H9 (cell line): ENCODE results near the gene ARID5A. TPM values are rescaled to one million over a fixed set of nuclear protein-coding genes. Genes with fewer than 3 reads are reported as not detected.

Experiments
- DNase-seq: peaks from one replicate; pipeline ENCODE4 v3.0.0-alpha.2; 2017
- H2AFZ ChIP-seq: one replicate; pipeline ENCODE4 v1.6.1; 2013; ENCODE audit warnings: mild to moderate bottlenecking, low read length, control low read depth, moderate library complexity
- H2AK5ac ChIP-seq: 2 replicates; pipeline ENCODE4 v1.6.1; 2013; ENCODE audit warnings: low read length, control low read depth, mixed read lengths; ENCODE audit not compliant: insufficient read length
- H2BK120ac ChIP-seq: one replicate; pipeline ENCODE4 v1.6.1; 2013; ENCODE audit warnings: low read depth, mild to moderate bottlenecking, low read length, control low read depth, inconsistent platforms; ENCODE audit not compliant: poor library complexity, severe bottlenecking
- H2BK12ac ChIP-seq: 2 replicates; pipeline ENCODE4 v1.6.1; 2013; ENCODE audit warnings: low read length, control low read depth, mixed read lengths, low read depth; ENCODE audit not compliant: insufficient read length
- H2BK15ac ChIP-seq: 2 replicates; pipeline ENCODE4 v1.6.1; 2013; ENCODE audit warnings: low read depth, low read length, control low read depth
- H2BK20ac ChIP-seq: one replicate; pipeline ENCODE4 v1.6.1; 2013; ENCODE audit warnings: low read depth, mild to moderate bottlenecking, low read length, control low read depth, inconsistent platforms; ENCODE audit not compliant: poor library complexity, severe bottlenecking
- H2BK5ac ChIP-seq: 2 replicates; pipeline ENCODE4 v1.6.1; 2013; ENCODE audit warnings: low read length, control low read depth, mixed read lengths; ENCODE audit not compliant: insufficient read length
- H3K14ac ChIP-seq: 2 replicates; pipeline ENCODE4 v1.6.1; 2013; ENCODE audit warnings: low read length, control low read depth; ENCODE audit not compliant: insufficient read depth
- H3K18ac ChIP-seq: 2 replicates; pipeline ENCODE4 v1.6.1; 2013; ENCODE audit warnings: low read depth, mild to moderate bottlenecking, mixed read lengths, low read length, control low read depth; ENCODE audit not compliant: insufficient read length
- H3K23ac ChIP-seq: 2 replicates; pipeline ENCODE4 v1.6.1; 2013; ENCODE audit warnings: low read length, control low read depth, mixed read lengths, low read depth; ENCODE audit not compliant: insufficient read length
- H3K23me2 ChIP-seq: 2 replicates; pipeline ENCODE4 v1.6.1; 2013; ENCODE audit warnings: low read depth, mild to moderate bottlenecking, mixed read lengths, low read length, control low read depth; ENCODE audit not compliant: insufficient read length, poor library complexity, severe bottlenecking
- H3K27ac ChIP-seq: 2 replicates; pipeline ENCODE4 v1.5.1; 2013; ENCODE audit warnings: low read length, control low read depth, mixed read lengths, low read depth; ENCODE audit not compliant: insufficient read length
- H3K27me3 ChIP-seq: 2 replicates; pipeline ENCODE4 v1.6.1; 2013; ENCODE audit warnings: low read length, control low read depth, inconsistent platforms; ENCODE audit not compliant: insufficient read depth
- H3K4ac ChIP-seq: 2 replicates; pipeline ENCODE4 v1.6.1; 2013; ENCODE audit warnings: low read depth, mild to moderate bottlenecking, control low read depth, inconsistent platforms, low read length, moderate library complexity
- H3K4me1 ChIP-seq: 2 replicates; pipeline ENCODE4 v1.6.1; 2013; ENCODE audit warnings: low read length, control low read depth, inconsistent platforms; ENCODE audit not compliant: insufficient read depth
- H3K4me2 ChIP-seq: 2 replicates; pipeline ENCODE4 v1.6.1; 2013; ENCODE audit warnings: low read length, control low read depth, mixed read lengths; ENCODE audit not compliant: insufficient read length, insufficient read depth
- H3K56ac ChIP-seq: 2 replicates; pipeline ENCODE4 v1.6.1; 2013; ENCODE audit warnings: low read depth, mild to moderate bottlenecking, mixed read lengths, low read length, control low read depth; ENCODE audit not compliant: insufficient read length
- H3K79me1 ChIP-seq: 2 replicates; pipeline ENCODE4 v1.6.1; 2013; ENCODE audit warnings: low read depth, mild to moderate bottlenecking, moderate library complexity, low read length, control low read depth, inconsistent platforms; ENCODE audit not compliant: insufficient read depth, poor library complexity, severe bottlenecking
- H3K79me2 ChIP-seq: 2 replicates; pipeline ENCODE4 v1.6.1; 2013; ENCODE audit warnings: low read length, control low read depth, inconsistent platforms; ENCODE audit not compliant: insufficient read depth
- H3K9ac ChIP-seq: 2 replicates; pipeline ENCODE4 v1.6.1; 2013; ENCODE audit warnings: low read length, control low read depth, mixed read lengths; ENCODE audit not compliant: insufficient read length; ENCODE audit errors: extremely low read depth
- H3K9me3 ChIP-seq: one replicate; pipeline ENCODE4 v1.6.1; 2013; ENCODE audit warnings: low read depth, low read length, inconsistent platforms; ENCODE audit not compliant: control insufficient read depth
- H3T11ph ChIP-seq: one replicate; pipeline ENCODE4 v1.6.1; 2013; ENCODE audit warnings: mild to moderate bottlenecking, low read length, control low read depth, inconsistent platforms
- H4K20me1 ChIP-seq: one replicate; pipeline ENCODE4 v1.6.1; 2013; ENCODE audit not compliant: control insufficient read depth, insufficient read length, insufficient read depth
- H4K5ac ChIP-seq: 2 replicates; pipeline ENCODE4 v1.6.1; 2013; ENCODE audit warnings: low read depth, mild to moderate bottlenecking, mixed read lengths, low read length, control low read depth; ENCODE audit not compliant: insufficient read length
- H4K8ac ChIP-seq: replicated peaks from 2 replicates; pipeline ENCODE4 v1.6.1; 2013; ENCODE audit warnings: low read length, control low read depth, mixed read lengths, low read depth; ENCODE audit not compliant: insufficient read length
- H4K91ac ChIP-seq: 2 replicates; pipeline ENCODE4 v1.6.1; 2013; ENCODE audit warnings: low read depth, mild to moderate bottlenecking, moderate library complexity, mixed read lengths, low read length, control low read depth; ENCODE audit not compliant: insufficient read length
- H3K27ac Mint-ChIP-seq, 3 experiments: 2 replicates in 2 of 3; 3 replicates in 1 of 3; pipeline ENCODE4 v1.8.0; 2020 to 2021; ENCODE audit warnings: mixed read lengths in 3 of 3, mild to moderate bottlenecking in 1 of 3, moderate library complexity in 1 of 3
- H3K27me3 Mint-ChIP-seq: 2 replicates; pipeline ENCODE4 v1.8.0; 2021; ENCODE audit warnings: low read depth, mild to moderate bottlenecking, moderate library complexity, mixed read lengths
- H3K36me3 Mint-ChIP-seq, 3 experiments: 2 replicates in 2 of 3; 3 replicates in 1 of 3; pipeline ENCODE4 v1.8.0; 2020 to 2021; ENCODE audit warnings: low read depth in 3 of 3, mixed read lengths in 3 of 3; ENCODE audit not compliant: insufficient read depth in 1 of 3
- H3K4me1 Mint-ChIP-seq, 2 experiments: 2 replicates each; pipeline ENCODE4 v1.8.0; 2020; ENCODE audit warnings: mixed read lengths in 2 of 2
- H3K4me3 Mint-ChIP-seq, 2 experiments: 2 replicates in 1 of 2; 3 replicates in 1 of 2; pipeline ENCODE4 v1.8.0; 2020 to 2021; ENCODE audit warnings: mild to moderate bottlenecking in 2 of 2, mixed read lengths in 2 of 2, moderate library complexity in 1 of 2
- H3K9me3 Mint-ChIP-seq, 2 experiments: 2 replicates in 1 of 2; 3 replicates in 1 of 2; pipeline ENCODE4 v1.8.0; 2020; ENCODE audit warnings: mild to moderate bottlenecking in 2 of 2, mixed read lengths in 2 of 2, moderate library complexity in 1 of 2
- CTCF ChIP-seq: fragments of 200-600 bp; sonication (generic); conservative IDR thresholded peaks from 3 replicates; pipeline ENCODE4 v1.8.0; 2021; ENCODE audit warnings: antibody characterized with exemption, mild to moderate bottlenecking
- WGBS: extraction: QIAGEN DNeasy Blood & Tissue Kit; methylation state at CpG from one replicate; pipeline ENCODE4 v1.1.7; 2013; ENCODE audit warnings: missing lambda C conversion rate, low lambda C conversion rate, mixed read lengths; ENCODE audit not compliant: insufficient read length; ENCODE audit errors: extremely low coverage; 5-methylcytosine and 5-hydroxymethylcytosine counted together
- total RNA-seq: library from RNA; stranded (reverse); gene quantifications from 2 replicates; pipeline ENCODE4 v1.2.1, GENCODE V29; 2021

Gene ARID5A
- total RNA-seq, 1 experiment from 2014 or later, result 4.5 TPM

GRCh38 chr2:96526615-96527285 lies 9.8 kb upstream of the ARID5A start:
- Histone ChIP-seq H3K9me3 (no peaks in the 10 kb centered on the region), H3K27ac (no peak overlapping the region), H2AK5ac (no peak overlapping the region), H2BK120ac (no peak overlapping the region), H3K4me2 (peak overlapping the region; percentile 8), H3K9ac (no peak overlapping the region), H4K8ac (no peak overlapping the region), H3K56ac (no peak overlapping the region), H3K18ac (no peak overlapping the region), H3K23me2 (peaks cover 2% of the 10 kb centered on the region), H2BK15ac (no peak overlapping the region), H2BK20ac (no peak overlapping the region), H4K91ac (no peak overlapping the region), H2BK12ac (no peak overlapping the region), H3K4ac (no peak overlapping the region), H3K4me1 (no peaks in the 10 kb centered on the region), H3K14ac (0 out of 2 replicates have a peak overlapping the region, but pooled peaks have one; percentile 20), H3T11ph (no peak overlapping the region), H3K79me1 (no peaks in the 10 kb centered on the region), H3K23ac (no peak overlapping the region), H4K20me1 (no peaks in the 10 kb centered on the region), H3K27me3 (no peaks in the 10 kb centered on the region), H2BK5ac (no peak overlapping the region), H4K5ac (no peak overlapping the region), H2AFZ (no peak overlapping the region), H3K79me2 (no peaks in the 10 kb centered on the region)
- no peak overlapping the region for H3K27ac Mint-ChIP-seq
- H3K36me3 Mint-ChIP-seq, result no peaks in the 10 kb centered on the region
- no peak for TF ChIP-seq CTCF
- H3K4me3 Mint-ChIP-seq, result peak overlapping the region; percentile 40 to 53
- H3K4me1 Mint-ChIP-seq, result peaks cover 4 to 16% of the 10 kb centered on the region in 2 experiments; a peak in 3 of 4 replicates
- WGBS, result no CpG with 5 or more reads among the region's 29 CpGs
- DNase-seq, result no peak
- no peaks in the 10 kb centered on the region for H3K9me3 Mint-ChIP-seq
- peaks cover 68% of the 10 kb centered on the region for H3K27me3 Mint-ChIP-seq
